ENCODE measurements around the gene PEF1.

- no peak for TF ChIP-seq CTCF (IDR thresholded peaks at IDR 0.05)
- no peak for TF ChIP-seq ESRRA (CRISPR knock-in tag; IDR thresholded peaks at IDR 0.05; ENCODE audit: borderline replicate concordance)
- TF ChIP-seq ZNF138 (CRISPR knock-in tag; conservative IDR thresholded peaks at IDR 0.05), result no peak
- TF ChIP-seq, protein P1, sequence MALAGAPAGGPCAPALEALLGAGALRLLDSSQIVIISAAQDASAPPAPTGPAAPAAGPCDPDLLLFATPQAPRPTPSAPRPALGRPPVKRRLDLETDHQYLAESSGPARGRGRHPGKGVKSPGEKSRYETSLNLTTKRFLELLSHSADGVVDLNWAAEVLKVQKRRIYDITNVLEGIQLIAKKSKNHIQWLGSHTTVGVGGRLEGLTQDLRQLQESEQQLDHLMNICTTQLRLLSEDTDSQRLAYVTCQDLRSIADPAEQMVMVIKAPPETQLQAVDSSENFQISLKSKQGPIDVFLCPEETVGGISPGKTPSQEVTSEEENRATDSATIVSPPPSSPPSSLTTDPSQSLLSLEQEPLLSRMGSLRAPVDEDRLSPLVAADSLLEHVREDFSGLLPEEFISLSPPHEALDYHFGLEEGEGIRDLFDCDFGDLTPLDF (CRISPR knock-in tag; IDR thresholded peaks at IDR 0.05), result no peak
- no peak for TF ChIP-seq ZBTB21 (CRISPR knock-in tag; IDR thresholded peaks at IDR 0.05; ENCODE audit: borderline replicate concordance)
Observed at GRCh38 chr1:31583995-31584868, 60.4 kb downstream of the PEF1 start.

Measured in WTC11 (cell line).